Glutamatergic neuron (in vitro differentiated cells): ENCODE data around the gene HDAC11. TPM values are rescaled to one million over a fixed set of nuclear protein-coding genes. Genes with fewer than 3 reads are reported as not detected.

Experiments used
- DNase-seq: peaks from one replicate; pipeline ENCODE4 v3.0.0; 2022
- H3K27ac Mint-ChIP-seq: one replicate; pipeline ENCODE4 v1.8.0; 2020; ENCODE audit warnings: mild to moderate bottlenecking, mixed read lengths, inconsistent platforms; ENCODE audit not compliant: unreplicated experiment
- H3K27me3 Mint-ChIP-seq: one replicate; pipeline ENCODE4 v1.8.0; 2020; ENCODE audit warnings: mild to moderate bottlenecking, moderate library complexity, mixed read lengths, inconsistent platforms; ENCODE audit not compliant: unreplicated experiment
- H3K36me3 Mint-ChIP-seq: one replicate; pipeline ENCODE4 v1.8.0; 2020; ENCODE audit warnings: mild to moderate bottlenecking, mixed read lengths, inconsistent platforms; ENCODE audit not compliant: unreplicated experiment
- H3K4me1 Mint-ChIP-seq: one replicate; pipeline ENCODE4 v1.8.0; 2020; ENCODE audit warnings: mild to moderate bottlenecking, low read depth, mixed read lengths, inconsistent platforms; ENCODE audit not compliant: unreplicated experiment
- H3K4me3 Mint-ChIP-seq: one replicate; pipeline ENCODE4 v1.8.0; 2020; ENCODE audit warnings: mild to moderate bottlenecking, mixed read lengths, inconsistent platforms; ENCODE audit not compliant: unreplicated experiment
- H3K9me3 Mint-ChIP-seq: one replicate; pipeline ENCODE4 v1.8.0; 2020; ENCODE audit warnings: mild to moderate bottlenecking, moderate library complexity, mixed read lengths, inconsistent platforms; ENCODE audit not compliant: unreplicated experiment
- total RNA-seq: library from RNA; stranded (reverse); fragmentation: NEBNext Ultra II Directional; extraction: Animal tissue kit (Norgen Biotek cat#: 25700); gene quantifications from one replicate; pipeline ENCODE4 v1.2.1, GENCODE V29; 2021; ENCODE audit not compliant: unreplicated experiment
- TF ChIP-seq, protein P1 (sequence below): fragments of 200-600 bp; sonication (generic); IDR thresholded peaks from one replicate; pipeline ENCODE4 v1.5.0; 2021; ENCODE audit not compliant: partially characterized antibody, unreplicated experiment

Gene HDAC11
- total RNA-seq, 1 donor from 2014 or later = 19.8 TPM

DNA sequence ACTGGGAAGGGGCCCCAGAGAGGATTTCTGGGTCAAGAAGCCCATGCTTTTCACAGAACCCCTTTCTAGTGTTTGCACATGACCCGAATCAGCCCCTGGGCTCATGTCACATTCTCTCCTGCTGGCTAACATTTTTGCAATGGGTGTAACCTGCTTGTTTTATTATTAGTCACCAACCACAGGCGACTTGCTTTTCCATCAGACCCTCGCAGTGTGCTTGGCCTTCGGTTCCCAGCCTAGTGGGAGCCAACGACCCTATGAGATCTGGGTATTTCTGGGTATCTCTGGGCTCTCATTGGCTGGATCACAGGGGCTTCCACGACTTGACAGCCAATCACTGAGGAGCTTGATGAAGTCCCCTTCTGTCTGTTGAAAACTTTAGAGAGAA lies 57.8 kb downstream of the HDAC11 start:
- Mint-ChIP-seq H3K4me3 (no peak overlapping the region), H3K27ac (no peak overlapping the region), H3K9me3 (peaks cover 17% of the 10 kb centered on the region), H3K4me1 (peaks cover 11% of the 10 kb centered on the region), H3K27me3 (peaks cover 20% of the 10 kb centered on the region), H3K36me3 (peaks cover 23% of the 10 kb centered on the region)
- no peak for DNase-seq
- TF ChIP-seq, protein P1, sequence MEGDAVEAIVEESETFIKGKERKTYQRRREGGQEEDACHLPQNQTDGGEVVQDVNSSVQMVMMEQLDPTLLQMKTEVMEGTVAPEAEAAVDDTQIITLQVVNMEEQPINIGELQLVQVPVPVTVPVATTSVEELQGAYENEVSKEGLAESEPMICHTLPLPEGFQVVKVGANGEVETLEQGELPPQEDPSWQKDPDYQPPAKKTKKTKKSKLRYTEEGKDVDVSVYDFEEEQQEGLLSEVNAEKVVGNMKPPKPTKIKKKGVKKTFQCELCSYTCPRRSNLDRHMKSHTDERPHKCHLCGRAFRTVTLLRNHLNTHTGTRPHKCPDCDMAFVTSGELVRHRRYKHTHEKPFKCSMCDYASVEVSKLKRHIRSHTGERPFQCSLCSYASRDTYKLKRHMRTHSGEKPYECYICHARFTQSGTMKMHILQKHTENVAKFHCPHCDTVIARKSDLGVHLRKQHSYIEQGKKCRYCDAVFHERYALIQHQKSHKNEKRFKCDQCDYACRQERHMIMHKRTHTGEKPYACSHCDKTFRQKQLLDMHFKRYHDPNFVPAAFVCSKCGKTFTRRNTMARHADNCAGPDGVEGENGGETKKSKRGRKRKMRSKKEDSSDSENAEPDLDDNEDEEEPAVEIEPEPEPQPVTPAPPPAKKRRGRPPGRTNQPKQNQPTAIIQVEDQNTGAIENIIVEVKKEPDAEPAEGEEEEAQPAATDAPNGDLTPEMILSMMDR = no peak

DNA sequence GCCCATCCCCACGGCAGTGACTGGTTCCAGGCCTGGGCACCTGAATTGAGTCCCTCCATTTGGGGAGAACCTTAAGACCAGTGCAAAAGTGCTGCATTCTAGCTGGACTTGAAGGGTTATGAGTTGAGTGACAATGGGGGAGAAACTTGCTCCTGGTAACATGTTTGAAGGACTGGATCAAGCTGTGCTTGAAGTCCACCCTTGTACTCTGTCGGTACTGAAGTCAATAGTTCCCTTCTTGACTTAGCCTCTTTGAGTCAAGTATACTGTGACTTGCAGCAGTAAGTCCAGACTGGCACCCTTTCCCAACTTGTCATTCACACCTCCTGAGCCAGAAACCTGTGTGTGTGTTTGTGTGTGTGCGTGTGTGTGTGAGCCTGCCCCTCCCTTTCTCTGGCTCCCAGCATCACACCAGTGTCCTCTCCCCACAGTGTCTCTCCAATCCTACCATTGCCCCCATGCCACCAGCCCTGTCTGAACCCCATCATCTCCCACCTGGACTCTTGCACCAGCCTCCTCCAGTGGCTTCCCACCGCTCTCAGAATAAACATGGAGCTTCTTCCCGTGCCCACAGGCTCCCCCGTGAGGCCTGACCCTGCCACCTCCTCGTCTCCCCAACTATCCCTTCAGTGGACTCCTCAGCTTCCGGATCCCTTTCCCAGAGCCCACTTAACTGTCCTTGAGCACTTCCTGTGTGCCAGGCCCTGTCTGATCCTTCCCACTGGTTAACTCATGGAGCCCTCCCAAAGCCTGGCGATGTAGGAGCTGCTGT lies 58.6 kb downstream of the HDAC11 start:
- H3K27ac Mint-ChIP-seq = no peak overlapping the region
- H3K4me3 Mint-ChIP-seq = no peak overlapping the region
- peaks cover 11% of the 10 kb centered on the region for H3K4me1 Mint-ChIP-seq
- peaks cover 23% of the 10 kb centered on the region for H3K36me3 Mint-ChIP-seq
- TF ChIP-seq, protein P1 = no peak
- H3K9me3 Mint-ChIP-seq = peaks cover 17% of the 10 kb centered on the region
- peaks cover 20% of the 10 kb centered on the region for H3K27me3 Mint-ChIP-seq
- no peak for DNase-seq

DNA sequence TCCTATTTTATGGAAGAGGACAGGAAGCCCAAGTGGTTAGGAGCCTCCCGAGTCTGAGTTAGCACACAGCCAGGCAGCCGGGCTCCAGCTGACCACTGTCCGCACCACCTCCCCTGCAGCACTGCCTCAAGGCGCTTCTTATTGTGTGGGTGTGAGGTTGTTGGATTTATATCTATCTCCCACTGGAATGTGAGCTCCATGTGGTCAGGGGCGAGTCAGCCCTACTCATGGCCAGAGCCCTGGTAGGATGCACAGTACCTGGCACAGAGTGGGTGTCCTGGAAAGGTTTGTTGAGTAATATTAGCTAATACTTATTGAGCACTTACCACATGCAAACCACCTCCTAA lies 59.2 kb downstream of the HDAC11 start:
- H3K27me3 Mint-ChIP-seq = peaks cover 20% of the 10 kb centered on the region
- H3K4me3 Mint-ChIP-seq = no peak overlapping the region
- H3K4me1 Mint-ChIP-seq = peaks cover 11% of the 10 kb centered on the region
- DNase-seq = no peak
- peaks cover 23% of the 10 kb centered on the region for H3K36me3 Mint-ChIP-seq
- TF ChIP-seq, protein P1 = no peak
- H3K9me3 Mint-ChIP-seq = peaks cover 17% of the 10 kb centered on the region
- no peak overlapping the region for H3K27ac Mint-ChIP-seq

DNA sequence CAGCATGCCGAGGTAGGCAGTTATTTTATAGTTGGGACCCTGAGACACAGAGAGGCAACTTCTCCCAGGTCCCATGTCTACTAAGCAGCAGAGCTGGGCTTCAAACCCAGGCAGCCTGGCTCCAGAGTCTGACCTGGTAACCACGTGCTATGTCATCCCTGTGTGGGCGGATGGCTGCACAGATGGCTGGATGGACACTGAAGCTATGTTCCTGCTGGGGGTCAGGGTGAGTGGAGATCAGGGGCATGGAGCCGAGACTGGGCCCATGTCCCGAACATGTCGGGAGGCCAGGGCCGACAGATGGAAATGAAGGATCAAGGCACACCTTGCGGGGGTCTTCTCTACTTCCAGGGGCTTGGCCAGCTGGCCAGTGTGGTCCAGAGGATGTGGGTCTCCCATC lies 59.6 kb downstream of the HDAC11 start:
- H3K4me1 Mint-ChIP-seq = peaks cover 11% of the 10 kb centered on the region
- DNase-seq = no peak
- no peak overlapping the region for H3K27ac Mint-ChIP-seq
- TF ChIP-seq, protein P1 = no peak
- no peak overlapping the region for H3K4me3 Mint-ChIP-seq
- peaks cover 20% of the 10 kb centered on the region for H3K27me3 Mint-ChIP-seq
- peaks cover 23% of the 10 kb centered on the region for H3K36me3 Mint-ChIP-seq
- H3K9me3 Mint-ChIP-seq = peaks cover 17% of the 10 kb centered on the region

DNA sequence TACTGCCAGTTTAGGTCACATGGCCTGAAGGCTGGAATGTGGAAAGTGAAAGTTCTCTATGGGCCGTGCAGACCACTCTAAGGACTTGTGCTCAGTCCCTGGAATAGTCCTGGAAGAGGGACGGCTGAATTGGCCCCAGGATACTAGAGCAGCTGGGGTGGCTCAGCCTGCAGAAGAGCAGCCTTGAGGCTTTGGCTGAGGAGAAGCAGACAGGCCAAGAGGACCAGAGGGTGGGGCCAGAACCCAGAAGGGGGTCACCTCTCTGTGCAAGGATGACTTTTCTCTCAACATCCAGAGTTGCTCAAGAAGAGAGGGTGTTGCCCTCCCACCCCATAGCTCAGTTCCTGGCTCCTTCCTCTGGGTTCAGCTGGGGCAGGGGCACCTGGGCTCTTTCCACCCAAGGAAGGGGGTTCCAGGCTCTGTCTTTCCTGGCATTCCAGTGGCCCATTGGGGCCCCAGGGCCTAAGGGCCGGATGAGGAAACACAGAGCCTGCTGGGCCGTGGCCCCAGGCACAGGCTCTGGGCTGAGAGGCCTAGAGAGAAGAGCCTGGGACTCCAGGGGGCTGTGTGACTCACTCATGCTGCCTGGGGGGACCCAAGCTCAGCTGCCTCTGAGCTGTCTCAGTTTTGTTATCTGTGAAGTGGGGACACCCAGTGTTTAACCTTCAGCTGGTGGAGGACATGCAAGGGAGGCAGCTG lies 60.3 kb downstream of the HDAC11 start:
- Mint-ChIP-seq H3K36me3 (peaks cover 23% of the 10 kb centered on the region), H3K4me1 (peaks cover 16% of the 10 kb centered on the region)
- DNase-seq = no peak

More for the DNA sequence above, 60.3 kb downstream of the HDAC11 start:
- TF ChIP-seq, protein P1 = no peak
- Mint-ChIP-seq H3K9me3 (peaks cover 13% of the 10 kb centered on the region), H3K27me3 (peaks cover 16% of the 10 kb centered on the region), H3K27ac (no peak overlapping the region), H3K4me3 (no peak overlapping the region)
